Ishikawa (cell line): ENCODE measurements around the gene KMT5B.

Source experiments
- CEBPB ChIP-seq: IDR thresholded peaks from 2 replicates; pipeline ENCODE4 v1.6.1; 2012
- EGR1 ChIP-seq: IDR thresholded peaks from 2 replicates; pipeline ENCODE4 v1.6.1; 2012
- EP300 ChIP-seq: IDR thresholded peaks from 2 replicates; pipeline ENCODE4 v1.6.1; 2012; ENCODE audit warnings: borderline replicate concordance
- FOXM1 ChIP-seq: IDR thresholded peaks from 2 replicates; pipeline ENCODE4 v1.6.1; 2012; ENCODE audit warnings: low read depth, borderline replicate concordance
- MAX ChIP-seq: IDR thresholded peaks from 2 replicates; pipeline ENCODE4 v1.6.1; 2012
- RAD21 ChIP-seq: IDR thresholded peaks from 2 replicates; pipeline ENCODE4 v1.6.1; 2012; ENCODE audit warnings: low read depth
- TAF1 ChIP-seq: IDR thresholded peaks from 2 replicates; pipeline ENCODE4 v1.6.1; 2012; ENCODE audit warnings: low read depth, mild to moderate bottlenecking
- TCF12 ChIP-seq: IDR thresholded peaks from 2 replicates; pipeline ENCODE4 v1.6.1; 2012; ENCODE audit warnings: low read depth
- TEAD4 ChIP-seq: IDR thresholded peaks from 2 replicates; pipeline ENCODE4 v1.6.1; 2012
- YY1 ChIP-seq: IDR thresholded peaks from 2 replicates; pipeline ENCODE4 v1.6.1; 2012; ENCODE audit warnings: low read depth
- TF ChIP-seq, protein P1 (sequence below): IDR thresholded peaks from 2 replicates; pipeline ENCODE4 v1.6.1; 2012
- TF ChIP-seq, protein P2 (sequence below): IDR thresholded peaks from 2 replicates; pipeline ENCODE4 v1.6.1; 2012; ENCODE audit warnings: low read depth, mild to moderate bottlenecking

- TF ChIP-seq, protein P1, sequence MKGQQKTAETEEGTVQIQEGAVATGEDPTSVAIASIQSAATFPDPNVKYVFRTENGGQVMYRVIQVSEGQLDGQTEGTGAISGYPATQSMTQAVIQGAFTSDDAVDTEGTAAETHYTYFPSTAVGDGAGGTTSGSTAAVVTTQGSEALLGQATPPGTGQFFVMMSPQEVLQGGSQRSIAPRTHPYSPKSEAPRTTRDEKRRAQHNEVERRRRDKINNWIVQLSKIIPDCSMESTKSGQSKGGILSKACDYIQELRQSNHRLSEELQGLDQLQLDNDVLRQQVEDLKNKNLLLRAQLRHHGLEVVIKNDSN, result no peak
- TF ChIP-seq CEBPB, result no peak
- no peak for TF ChIP-seq EP300
- TF ChIP-seq, protein P2, sequence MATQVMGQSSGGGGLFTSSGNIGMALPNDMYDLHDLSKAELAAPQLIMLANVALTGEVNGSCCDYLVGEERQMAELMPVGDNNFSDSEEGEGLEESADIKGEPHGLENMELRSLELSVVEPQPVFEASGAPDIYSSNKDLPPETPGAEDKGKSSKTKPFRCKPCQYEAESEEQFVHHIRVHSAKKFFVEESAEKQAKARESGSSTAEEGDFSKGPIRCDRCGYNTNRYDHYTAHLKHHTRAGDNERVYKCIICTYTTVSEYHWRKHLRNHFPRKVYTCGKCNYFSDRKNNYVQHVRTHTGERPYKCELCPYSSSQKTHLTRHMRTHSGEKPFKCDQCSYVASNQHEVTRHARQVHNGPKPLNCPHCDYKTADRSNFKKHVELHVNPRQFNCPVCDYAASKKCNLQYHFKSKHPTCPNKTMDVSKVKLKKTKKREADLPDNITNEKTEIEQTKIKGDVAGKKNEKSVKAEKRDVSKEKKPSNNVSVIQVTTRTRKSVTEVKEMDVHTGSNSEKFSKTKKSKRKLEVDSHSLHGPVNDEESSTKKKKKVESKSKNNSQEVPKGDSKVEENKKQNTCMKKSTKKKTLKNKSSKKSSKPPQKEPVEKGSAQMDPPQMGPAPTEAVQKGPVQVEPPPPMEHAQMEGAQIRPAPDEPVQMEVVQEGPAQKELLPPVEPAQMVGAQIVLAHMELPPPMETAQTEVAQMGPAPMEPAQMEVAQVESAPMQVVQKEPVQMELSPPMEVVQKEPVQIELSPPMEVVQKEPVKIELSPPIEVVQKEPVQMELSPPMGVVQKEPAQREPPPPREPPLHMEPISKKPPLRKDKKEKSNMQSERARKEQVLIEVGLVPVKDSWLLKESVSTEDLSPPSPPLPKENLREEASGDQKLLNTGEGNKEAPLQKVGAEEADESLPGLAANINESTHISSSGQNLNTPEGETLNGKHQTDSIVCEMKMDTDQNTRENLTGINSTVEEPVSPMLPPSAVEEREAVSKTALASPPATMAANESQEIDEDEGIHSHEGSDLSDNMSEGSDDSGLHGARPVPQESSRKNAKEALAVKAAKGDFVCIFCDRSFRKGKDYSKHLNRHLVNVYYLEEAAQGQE, result no peak
- TF ChIP-seq TAF1, result no peak
- no peak for TF ChIP-seq MAX
- no peak for TF ChIP-seq TCF12
- no peak for TF ChIP-seq RAD21
- no peak for TF ChIP-seq TEAD4
- no peak for TF ChIP-seq FOXM1
- TF ChIP-seq EGR1, result no peak
- TF ChIP-seq YY1, result no peak
Measured at GRCh38 chr11:68164437-68164836, 48.7 kb downstream of the KMT5B start.
